Memory B cell (primary cell): ENCODE measurements around the gene CARMIL1.
"Not testable (repeated sequence)": the region's sequence is repeated elsewhere in the genome, so short reads cannot be mapped to it uniquely, and the experiment has no call there.

Experiments
- ATAC-seq: fragments of 150-1000 bp; cut with Tn5 transposase; 2 replicates; pipeline ENCODE4 v1.10.0; 2021; ENCODE audit warnings: low read depth, mild to moderate bottlenecking, moderate library complexity
- DNase-seq, 2 donors: peaks; one replicate each; pipeline ENCODE4 v3.0.0; 2022; ENCODE audit warnings: low spot score in 2 of 2
- H3K27ac Mint-ChIP-seq: one replicate; pipeline ENCODE4 v1.8.0; 2022; ENCODE audit warnings: mild to moderate bottlenecking, moderate library complexity, mixed read lengths
- H3K27me3 Mint-ChIP-seq: one replicate; pipeline ENCODE4 v1.8.0; 2022; ENCODE audit warnings: mixed read lengths
- H3K36me3 Mint-ChIP-seq: one replicate; pipeline ENCODE4 v1.8.0; 2022; ENCODE audit warnings: mild to moderate bottlenecking, mixed read lengths
- H3K4me1 Mint-ChIP-seq: one replicate; pipeline ENCODE4 v1.8.0; 2022; ENCODE audit warnings: mixed read lengths
- H3K4me3 Mint-ChIP-seq: one replicate; pipeline ENCODE4 v1.8.0; 2022; ENCODE audit warnings: mild to moderate bottlenecking, moderate library complexity, mixed read lengths
- H3K9me3 Mint-ChIP-seq: one replicate; pipeline ENCODE4 v1.8.0; 2022; ENCODE audit warnings: mixed read lengths

Gene CARMIL1

GRCh38 chr6:25369036-25369432 lies 89.9 kb downstream of the CARMIL1 start:
- Mint-ChIP-seq H3K4me1 (peaks cover 43% of the 10 kb centered on the region), H3K4me3 (no peak overlapping the region), H3K27me3 (peaks cover 4% of the 10 kb centered on the region), H3K27ac (no peak overlapping the region), H3K36me3 (peaks cover 2% of the 10 kb centered on the region), H3K9me3 (no peaks in the 10 kb centered on the region)
- ATAC-seq (no peak), DNase-seq (no peak)

DNA sequence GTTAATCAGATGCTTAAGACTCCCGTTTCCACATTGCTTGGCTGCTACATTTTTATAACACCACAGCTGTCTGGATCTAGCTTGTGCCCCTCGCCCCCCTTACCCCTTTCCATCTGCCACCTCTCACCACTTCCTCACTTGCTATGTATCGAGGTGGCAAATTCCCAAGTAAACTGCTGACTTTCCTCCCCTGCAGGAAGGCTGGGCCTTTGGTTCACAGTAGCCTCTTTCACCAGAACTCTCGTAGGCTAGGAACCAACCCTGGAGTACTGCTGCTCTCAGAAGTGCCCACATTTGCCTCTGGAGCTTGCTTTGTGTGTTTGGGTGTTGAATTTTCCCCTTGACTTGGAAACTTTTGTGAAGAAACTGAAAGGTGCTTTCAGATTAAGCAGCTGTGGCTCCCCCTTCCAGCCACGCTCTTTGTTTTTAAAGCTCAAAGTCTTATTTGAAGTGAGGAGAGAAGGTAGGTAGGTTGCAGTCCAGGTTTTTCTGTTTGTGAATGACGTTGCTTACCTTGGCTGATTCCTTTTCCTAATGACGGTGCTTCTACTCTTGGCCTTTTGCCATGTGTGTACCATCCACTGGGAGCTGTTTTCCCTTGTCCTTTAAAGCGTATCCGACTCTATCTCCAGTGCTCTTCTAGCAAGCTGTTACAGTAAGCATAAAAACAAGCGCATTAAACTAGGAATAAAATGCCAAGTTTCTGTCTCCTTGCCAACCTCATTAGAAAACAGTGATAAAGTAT lies 90.4 kb downstream of the CARMIL1 start:
- DNase-seq: no peak
- Mint-ChIP-seq H3K4me1 (peaks cover 45% of the 10 kb centered on the region), H3K27ac (no peak overlapping the region)

GRCh38 chr6:25370178-25371036 lies 91.2 kb downstream of the CARMIL1 start:
- Mint-ChIP-seq H3K9me3 (peaks cover 9% of the 10 kb centered on the region), H3K27ac (no peak overlapping the region), H3K4me1 (peaks cover 43% of the 10 kb centered on the region), H3K4me3 (no peak overlapping the region), H3K27me3 (peaks cover 11% of the 10 kb centered on the region), H3K36me3 (peaks cover 10% of the 10 kb centered on the region)
- ATAC-seq: no peak
- no peak for DNase-seq

More for the DNA sequence above, 90.4 kb downstream of the CARMIL1 start:
- H3K9me3 Mint-ChIP-seq: peaks cover 4% of the 10 kb centered on the region
- peaks cover 5% of the 10 kb centered on the region for H3K36me3 Mint-ChIP-seq
- H3K4me3 Mint-ChIP-seq: no peak overlapping the region
- H3K27me3 Mint-ChIP-seq: peaks cover 8% of the 10 kb centered on the region
- no peak for ATAC-seq

DNA sequence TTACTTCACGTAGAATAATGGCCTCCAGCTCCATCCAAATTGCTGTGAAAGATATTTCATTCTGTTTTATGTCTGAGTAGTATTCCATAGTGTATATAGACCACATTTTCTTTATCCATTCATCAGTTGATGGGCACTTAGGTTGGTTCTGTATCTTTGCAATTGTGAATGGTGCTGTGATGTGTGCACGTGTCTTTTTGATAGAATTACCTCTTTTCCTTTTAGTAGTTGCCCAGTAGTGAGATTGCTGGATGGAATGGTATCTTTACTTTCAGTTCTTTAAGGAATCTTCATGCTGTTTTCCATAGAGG lies 91.8 kb downstream of the CARMIL1 start:
- Mint-ChIP-seq H3K27ac (no peak overlapping the region), H3K4me1 (peaks cover 43% of the 10 kb centered on the region), H3K4me3 (no peak overlapping the region), H3K9me3 (peaks cover 11% of the 10 kb centered on the region), H3K27me3 (peaks cover 13% of the 10 kb centered on the region), H3K36me3 (peaks cover 12% of the 10 kb centered on the region)
- ATAC-seq (no peak), DNase-seq (no peak)

DNA sequence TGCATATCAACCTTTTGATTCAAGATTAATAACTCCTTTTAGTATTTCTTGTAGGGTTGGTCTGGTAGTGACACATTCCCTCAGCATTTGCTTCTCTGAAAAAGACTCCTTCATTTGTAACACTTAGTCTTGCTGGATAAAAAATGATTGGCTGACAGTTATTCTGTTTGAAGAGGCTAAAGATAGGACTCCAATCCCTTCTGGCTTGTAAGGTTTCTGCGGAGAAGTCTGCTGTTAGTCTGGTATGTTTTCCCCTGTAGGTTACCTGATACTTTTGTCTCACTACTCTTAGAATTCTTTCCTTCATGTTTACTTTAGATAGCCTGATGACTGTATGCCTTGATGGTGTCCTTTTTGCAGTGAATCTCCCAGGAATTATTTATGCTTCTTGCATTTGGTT lies 96.0 kb downstream of the CARMIL1 start:
- H3K4me3 Mint-ChIP-seq: no peak overlapping the region
- H3K27me3 Mint-ChIP-seq: peaks cover 16% of the 10 kb centered on the region
- peaks cover 24% of the 10 kb centered on the region for H3K4me1 Mint-ChIP-seq
- peaks cover 11% of the 10 kb centered on the region for H3K9me3 Mint-ChIP-seq
- no peak overlapping the region for H3K27ac Mint-ChIP-seq
- ATAC-seq: no peak
- H3K36me3 Mint-ChIP-seq: peaks cover 12% of the 10 kb centered on the region
- no peak for DNase-seq

DNA sequence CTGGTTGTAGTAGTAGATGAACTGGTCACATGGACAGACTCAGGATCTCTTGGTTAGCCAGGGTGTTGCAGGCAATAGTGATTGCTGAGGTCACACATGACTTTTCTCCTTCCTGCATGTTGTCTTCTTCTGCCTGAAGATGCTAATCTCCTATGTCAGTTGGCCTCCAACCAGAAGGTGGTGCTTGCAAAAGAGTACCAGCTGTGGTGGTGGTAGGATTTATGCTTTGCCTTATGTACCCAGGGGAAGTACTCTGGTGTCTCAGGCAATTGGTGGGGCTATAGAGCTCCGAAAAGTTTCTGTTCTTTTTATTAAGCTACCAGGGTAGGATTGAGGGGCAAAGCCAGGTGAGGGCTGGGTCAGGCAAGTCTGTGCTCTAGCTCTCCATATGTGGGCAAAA lies 98.5 kb downstream of the CARMIL1 start:
- ATAC-seq (no peak), DNase-seq (no peak)
- H3K4me1 Mint-ChIP-seq: peaks cover 9% of the 10 kb centered on the region
- peaks cover 11% of the 10 kb centered on the region for H3K9me3 Mint-ChIP-seq
- H3K4me3 Mint-ChIP-seq: no peak overlapping the region
- no peak overlapping the region for H3K27ac Mint-ChIP-seq
- H3K27me3 Mint-ChIP-seq: peaks cover 14% of the 10 kb centered on the region
- peaks cover 12% of the 10 kb centered on the region for H3K36me3 Mint-ChIP-seq

DNA sequence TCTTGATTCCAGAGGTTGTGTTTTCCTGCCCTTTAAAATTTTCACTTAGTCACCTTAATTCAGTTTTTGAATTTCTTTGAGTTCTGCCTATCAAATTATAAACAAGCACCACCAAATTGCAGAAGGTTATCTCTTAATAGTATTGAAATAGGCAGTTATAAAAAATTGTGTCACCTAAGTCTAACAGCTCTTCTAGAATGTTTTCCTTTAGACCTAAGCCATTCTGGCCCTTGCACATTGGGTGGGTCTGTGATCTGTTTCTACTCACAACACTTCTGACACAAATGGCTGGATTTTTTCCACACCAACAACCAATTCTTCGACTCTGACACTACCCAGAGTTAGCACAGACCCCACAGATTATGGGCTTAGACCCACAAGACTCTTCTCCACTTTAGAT lies 101.9 kb downstream of the CARMIL1 start:
- H3K27me3 Mint-ChIP-seq: peaks cover 9% of the 10 kb centered on the region
- no peak overlapping the region for H3K27ac Mint-ChIP-seq
- no peak for DNase-seq
- H3K9me3 Mint-ChIP-seq: no peaks in the 10 kb centered on the region
- peaks cover 7% of the 10 kb centered on the region for H3K4me1 Mint-ChIP-seq
- no peaks in the 10 kb centered on the region for H3K36me3 Mint-ChIP-seq
- no peak overlapping the region for H3K4me3 Mint-ChIP-seq
- no peak for ATAC-seq

- H3K4me1 Mint-ChIP-seq, H3K36me3 Mint-ChIP-seq, ATAC-seq, H3K9me3 Mint-ChIP-seq, DNase-seq, H3K4me3 Mint-ChIP-seq, H3K27ac Mint-ChIP-seq, H3K27me3 Mint-ChIP-seq: not testable (repeated sequence)
Measured at GRCh38 chr6:25382476-25382875, 103.3 kb downstream of the CARMIL1 start.

DNA sequence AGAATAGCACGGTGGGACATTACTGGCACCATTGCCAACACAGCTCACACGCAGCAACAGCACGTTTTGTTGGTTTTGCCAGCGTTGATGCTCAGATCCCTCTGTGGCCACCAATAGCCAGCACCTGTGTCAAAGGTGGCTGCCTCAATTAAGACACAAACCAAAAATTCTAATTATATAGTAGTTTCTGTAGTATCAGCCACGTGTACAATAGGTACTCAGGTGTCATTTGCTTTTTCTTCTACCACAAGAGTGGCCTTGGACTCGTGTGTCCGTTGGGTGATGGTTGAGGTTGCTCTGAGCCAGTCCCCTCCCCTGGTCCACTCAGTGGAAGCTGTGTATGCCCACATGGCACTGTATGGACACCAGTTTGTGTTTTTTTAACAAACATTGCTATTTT lies 105.1 kb downstream of the CARMIL1 start:
- DNase-seq (no peak), ATAC-seq (no peak)
- Mint-ChIP-seq H3K4me1 (peaks cover 12% of the 10 kb centered on the region), H3K27ac (no peak overlapping the region), H3K27me3 (peaks cover 6% of the 10 kb centered on the region), H3K36me3 (no peaks in the 10 kb centered on the region), H3K9me3 (no peaks in the 10 kb centered on the region), H3K4me3 (no peak overlapping the region)

DNA sequence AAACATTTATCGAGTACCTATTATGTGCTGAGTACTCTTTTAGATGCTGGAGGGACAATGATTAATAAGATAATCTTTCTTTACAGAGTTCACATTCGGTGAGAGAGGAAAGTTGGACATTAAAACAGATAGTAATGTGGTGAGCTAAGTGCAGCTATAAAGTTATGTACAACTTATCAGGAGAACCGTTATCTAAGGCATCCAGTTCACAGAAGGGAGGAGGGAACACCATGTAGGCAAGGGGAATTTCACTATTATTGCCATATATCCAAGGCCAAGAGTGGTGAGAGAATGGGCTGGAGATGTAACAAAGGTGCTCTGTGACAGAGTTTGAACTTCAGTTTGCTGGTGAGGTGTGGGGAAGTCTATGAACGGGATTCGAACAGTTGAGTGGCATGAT lies 105.8 kb downstream of the CARMIL1 start:
- ATAC-seq (no peak), DNase-seq (no peak)
- H3K4me1 Mint-ChIP-seq: peaks cover 11% of the 10 kb centered on the region
- H3K4me3 Mint-ChIP-seq: no peak overlapping the region
- no peaks in the 10 kb centered on the region for H3K9me3 Mint-ChIP-seq
- H3K27me3 Mint-ChIP-seq: peaks cover 5% of the 10 kb centered on the region
- H3K27ac Mint-ChIP-seq: no peak overlapping the region
- no peaks in the 10 kb centered on the region for H3K36me3 Mint-ChIP-seq

- peaks cover 11% of the 10 kb centered on the region for H3K4me1 Mint-ChIP-seq
- H3K9me3 Mint-ChIP-seq: no peaks in the 10 kb centered on the region
- peak overlapping the region; percentile 1 for H3K4me3 Mint-ChIP-seq
- DNase-seq: no peak
- no peak overlapping the region for H3K27ac Mint-ChIP-seq
- H3K27me3 Mint-ChIP-seq: peaks cover 5% of the 10 kb centered on the region
- H3K36me3 Mint-ChIP-seq: no peaks in the 10 kb centered on the region
- peak; percentile 73 for ATAC-seq
Measured at GRCh38 chr6:25387483-25387882, 108.3 kb downstream of the CARMIL1 start.

DNA sequence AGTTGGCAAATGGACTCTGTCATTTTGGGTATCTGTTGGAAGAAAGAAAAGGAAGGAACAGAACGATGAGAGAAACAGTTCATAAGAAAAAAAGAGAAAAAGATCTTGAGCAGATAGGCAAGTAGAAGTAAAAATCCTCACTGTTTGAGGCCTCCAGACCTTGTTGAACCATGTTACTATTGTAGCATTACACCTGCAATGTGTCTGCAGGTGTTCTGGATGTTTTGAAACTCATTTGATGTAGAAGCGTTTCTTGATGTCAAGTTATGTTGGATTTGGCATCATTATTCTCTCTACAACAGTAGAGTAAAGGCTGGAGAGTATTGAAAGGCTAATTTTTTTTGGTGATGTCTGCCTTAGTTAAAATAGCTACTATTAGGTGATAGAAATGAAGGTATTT lies 108.7 kb downstream of the CARMIL1 start:
- Mint-ChIP-seq H3K27ac (no peak overlapping the region), H3K9me3 (no peaks in the 10 kb centered on the region), H3K4me3 (peak overlapping the region; percentile 1), H3K27me3 (peaks cover 5% of the 10 kb centered on the region), H3K36me3 (no peaks in the 10 kb centered on the region), H3K4me1 (peaks cover 11% of the 10 kb centered on the region)
- ATAC-seq (no peak), DNase-seq (no peak)

GRCh38 chr6:25388776-25389175 lies 109.6 kb downstream of the CARMIL1 start:
- no peaks in the 10 kb centered on the region for H3K36me3 Mint-ChIP-seq
- H3K27ac Mint-ChIP-seq: no peak overlapping the region
- ATAC-seq (no peak), DNase-seq (no peak)
- H3K27me3 Mint-ChIP-seq: peaks cover 5% of the 10 kb centered on the region
- H3K9me3 Mint-ChIP-seq: no peaks in the 10 kb centered on the region
- H3K4me1 Mint-ChIP-seq: peaks cover 11% of the 10 kb centered on the region
- no peak overlapping the region for H3K4me3 Mint-ChIP-seq

DNA sequence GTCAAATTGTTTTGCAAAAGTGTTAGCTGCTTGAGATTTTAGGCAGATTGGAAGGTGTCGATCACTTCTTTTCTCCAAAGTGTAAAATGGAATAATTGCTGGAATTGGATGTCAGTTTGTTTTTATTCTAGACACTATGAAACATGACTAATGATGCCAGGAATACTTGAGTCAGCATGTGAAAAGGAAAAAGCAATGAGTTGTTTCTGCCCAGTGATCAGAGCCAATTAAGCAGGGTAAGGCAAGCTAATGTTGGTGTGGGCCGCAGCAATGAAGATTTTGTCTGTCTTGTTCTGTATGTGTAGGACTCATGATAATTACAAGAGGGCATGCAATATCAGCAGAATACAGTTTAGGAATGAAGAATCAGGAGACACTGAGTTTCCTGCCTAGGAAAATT lies 110.3 kb downstream of the CARMIL1 start:
- no peaks in the 10 kb centered on the region for H3K9me3 Mint-ChIP-seq
- DNase-seq: no peak
- no peak overlapping the region for H3K4me3 Mint-ChIP-seq
- no peak for ATAC-seq
- H3K27ac Mint-ChIP-seq: no peak overlapping the region
- H3K27me3 Mint-ChIP-seq: peaks cover 5% of the 10 kb centered on the region
- peaks cover 11% of the 10 kb centered on the region for H3K4me1 Mint-ChIP-seq
- no peaks in the 10 kb centered on the region for H3K36me3 Mint-ChIP-seq
